Uterus (tissue), 2 donors: ENCODE results near the gene KCTD11.

Source experiments
- CTCF ChIP-seq, 4 experiments: fragments of 200-600 bp in 2 of 4; fragments of 450-650 bp in 2 of 4; sonication (generic) in 2 of 4; IDR thresholded peaks; one replicate each; pipeline ENCODE4 v1.5.1; 2016 to 2019; ENCODE audit warnings: antibody characterized with exemption in 4 of 4, mild to moderate bottlenecking in 2 of 4, moderate library complexity in 1 of 4
- POLR2A ChIP-seq, 2 donors: fragments of 450-650 bp; IDR thresholded peaks; one replicate each; pipeline ENCODE4 v1.6.1; 2016; ENCODE audit warnings: antibody characterized with exemption in 2 of 2, mild to moderate bottlenecking in 1 of 2, moderate library complexity in 1 of 2

- no peak for TF ChIP-seq CTCF (IDR thresholded peaks at IDR 0.05)
- no peak for TF ChIP-seq POLR2A (IDR thresholded peaks at IDR 0.05)
Observed at GRCh38 chr17:7329997-7330637, 21.8 kb upstream of the KCTD11 start.
